Chondrocyte (in vitro differentiated cells): ENCODE measurements around the gene RAB10. TPM values are rescaled to one million over a fixed set of nuclear protein-coding genes. Genes with fewer than 3 reads are reported as not detected.

Experiments used
- DNase-seq: peaks from one replicate; pipeline ENCODE4 v3.0.0; 2021; ENCODE audit warnings: mixed read lengths, low spot score
- H3K27ac Mint-ChIP-seq: one replicate; pipeline ENCODE4 v1.8.0; 2021; ENCODE audit warnings: mild to moderate bottlenecking, moderate library complexity, mixed read lengths; ENCODE audit not compliant: unreplicated experiment
- H3K27me3 Mint-ChIP-seq: 2 replicates; pipeline ENCODE4 v1.8.0; 2021; ENCODE audit warnings: low read depth, mixed read lengths
- H3K36me3 Mint-ChIP-seq: 2 replicates; pipeline ENCODE4 v1.8.0; 2021; ENCODE audit warnings: low read depth, mixed read lengths
- H3K4me1 Mint-ChIP-seq: 2 replicates; pipeline ENCODE4 v1.8.0; 2021; ENCODE audit warnings: low read depth, mild to moderate bottlenecking, mixed read lengths
- H3K4me3 Mint-ChIP-seq: one replicate; pipeline ENCODE4 v1.8.0; 2021; ENCODE audit warnings: mild to moderate bottlenecking, moderate library complexity, mixed read lengths; ENCODE audit not compliant: unreplicated experiment
- H3K9me3 Mint-ChIP-seq: 2 replicates; pipeline ENCODE4 v1.8.0; 2021; ENCODE audit warnings: low read depth, mixed read lengths
- CTCF ChIP-seq: fragments of 200-600 bp; sonication (generic); IDR thresholded peaks from 2 replicates; pipeline ENCODE4 v1.5.0; 2021; ENCODE audit warnings: antibody characterized with exemption, mild to moderate bottlenecking, moderate library complexity
- total RNA-seq: library from RNA; stranded (reverse); gene quantifications from 3 replicates; pipeline ENCODE4 v1.2.1, GENCODE V29; 2021

The RAB10 gene
- total RNA-seq, 1 donor from 2014 or later: 153 TPM

- Mint-ChIP-seq H3K27me3 (no peaks in the 10 kb centered on the region), H3K9me3 (no peaks in the 10 kb centered on the region), H3K4me1 (no peaks in the 10 kb centered on the region), H3K27ac (no peak overlapping the region), H3K4me3 (no peak overlapping the region), H3K36me3 (peaks cover 10% of the 10 kb centered on the region)
- no peak for TF ChIP-seq CTCF
- DNase-seq: no peak
These were observed 78.3 kb downstream of the RAB10 start for GRCh38 chr2:26112201-26112600.

GRCh38 chr2:26114151-26114550 is 80.3 kb downstream of the RAB10 start:
- H3K36me3 Mint-ChIP-seq: peaks cover 10% of the 10 kb centered on the region
- no peak for TF ChIP-seq CTCF
- no peak overlapping the region for H3K27ac Mint-ChIP-seq
- H3K27me3 Mint-ChIP-seq: no peaks in the 10 kb centered on the region
- no peak overlapping the region for H3K4me3 Mint-ChIP-seq
- DNase-seq: no peak
- no peaks in the 10 kb centered on the region for H3K9me3 Mint-ChIP-seq
- H3K4me1 Mint-ChIP-seq: no peaks in the 10 kb centered on the region

- H3K9me3 Mint-ChIP-seq: no peaks in the 10 kb centered on the region
These were observed 84.8 kb downstream of the RAB10 start for GRCh38 chr2:26118682-26119081.

GRCh38 chr2:26119521-26119920 is 85.6 kb downstream of the RAB10 start:
- H3K36me3 Mint-ChIP-seq: peaks cover 5% of the 10 kb centered on the region
- no peak for TF ChIP-seq CTCF
- no peaks in the 10 kb centered on the region for H3K4me1 Mint-ChIP-seq
- H3K27me3 Mint-ChIP-seq: no peaks in the 10 kb centered on the region
- no peak overlapping the region for H3K27ac Mint-ChIP-seq
- no peaks in the 10 kb centered on the region for H3K9me3 Mint-ChIP-seq
- H3K4me3 Mint-ChIP-seq: no peak overlapping the region
- DNase-seq: no peak

More at GRCh38 chr2:26118682-26119081, 84.8 kb downstream of the RAB10 start:
- no peak overlapping the region for H3K4me3 Mint-ChIP-seq
- no peak for DNase-seq
- no peak overlapping the region for H3K27ac Mint-ChIP-seq
- TF ChIP-seq CTCF: no peak
- H3K36me3 Mint-ChIP-seq: peaks cover 5% of the 10 kb centered on the region
- no peaks in the 10 kb centered on the region for H3K4me1 Mint-ChIP-seq
- H3K27me3 Mint-ChIP-seq: no peaks in the 10 kb centered on the region

GRCh38 chr2:26122630-26123029 is 88.7 kb downstream of the RAB10 start:
- Mint-ChIP-seq H3K27ac (no peak overlapping the region), H3K4me3 (no peak overlapping the region), H3K4me1 (peaks cover 11% of the 10 kb centered on the region), H3K27me3 (no peaks in the 10 kb centered on the region), H3K36me3 (no peaks in the 10 kb centered on the region), H3K9me3 (no peaks in the 10 kb centered on the region)
- no peak for DNase-seq
- TF ChIP-seq CTCF: no peak
